ENCODE results near the gene ENTPD8.
"Not testable (repeated sequence)": the region's sequence is repeated elsewhere in the genome, so short reads cannot be mapped to it uniquely, and the experiment has no call there.

Gene ENTPD8

GRCh38 chr9:137459601-137460362 is 18.6 kb upstream of the ENTPD8 start:
- DNase-seq = no peak

GRCh38 chr9:137459152-137459600 is 18.0 kb upstream of the ENTPD8 start, which contains the start of gene NSMF:
Gene NSMF (minus strand): TSS chr9:137459334. CDS start chr9:137459102, 232 bp downstream.
- peak in 55 of 56 donors; percentile 30 to 97 (median 85) for DNase-seq

- DNase-seq = peak in 45 of 56 donors; percentile 23 to 87 (median 66)
Measured at GRCh38 chr9:137458194-137459151, 17.3 kb upstream of the ENTPD8 start.

GRCh38 chr9:137457406-137458193 is 16.4 kb upstream of the ENTPD8 start:
- peak in 12 of 56 donors; percentile 14 to 63 (median 38) for DNase-seq

GRCh38 chr9:137456864-137457405 is 15.8 kb upstream of the ENTPD8 start:
- no peak for DNase-seq

- DNase-seq = no peak
Measured at GRCh38 chr9:137456061-137456863, 15.1 kb upstream of the ENTPD8 start.

- no peak for DNase-seq
Measured at GRCh38 chr9:137455359-137455991, 14.3 kb upstream of the ENTPD8 start.

GRCh38 chr9:137454597-137455358 is 13.6 kb upstream of the ENTPD8 start:
- no peak for DNase-seq

GRCh38 chr9:137454145-137454596 is 13.0 kb upstream of the ENTPD8 start:
- DNase-seq = peak in 6 of 56 donors; percentile 18 to 71 (median 52)

- DNase-seq = peak in 17 of 56 donors; percentile 5 to 76 (median 46)
Measured at GRCh38 chr9:137453643-137454081, 12.5 kb upstream of the ENTPD8 start.

GRCh38 chr9:137452761-137453642 is 11.8 kb upstream of the ENTPD8 start:
- DNase-seq = no peak

GRCh38 chr9:137452006-137452760 is 11.0 kb upstream of the ENTPD8 start:
- no peak for DNase-seq

GRCh38 chr9:137451264-137452005 is 10.3 kb upstream of the ENTPD8 start:
- DNase-seq = not testable (repeated sequence)

GRCh38 chr9:137450539-137451222 is 9.5 kb upstream of the ENTPD8 start:
- not testable (repeated sequence) for DNase-seq

- DNase-seq = no peak
Measured at GRCh38 chr9:137449931-137450538, 8.9 kb upstream of the ENTPD8 start.
